ENCODE data around the gene NOTUM. TPM values are rescaled to one million over a fixed set of nuclear protein-coding genes. Genes with fewer than 3 reads are reported as not detected.

Gene NOTUM
- polyA plus RNA-seq (2013, experiment 1 of 2) = 0.33 TPM
- 0.30 TPM for polyA plus RNA-seq (2013, experiment 2 of 2)

GRCh38 chr17:81961087-81961511 is at the start of gene NOTUM:
TSS of gene NOTUM (minus strand) at chr17:81961187. CDS start at chr17:81960909, 278 bp downstream.
- peak within 1 kb of the TSS; percentile 95 for H2AK5ac ChIP-seq (ENCODE audit: low read depth, low read length)
- H3K23ac ChIP-seq (ENCODE audit: low read depth, low read length, poor library complexity) = peak within 1 kb of the TSS; percentile 98
- H4K91ac ChIP-seq (ENCODE audit: low read depth, low read length, poor library complexity) = no peak within 1 kb of the TSS
- no peaks in the 10 kb centered on the region for H3K9me3 ChIP-seq (replicated peaks in 1 of 2; ENCODE audit: control insufficient read depth in 2 of 2, insufficient read depth in 1 of 2, low read depth in 1 of 2, low read length in 2 of 2)
- peak within 1 kb of the TSS; percentile 80 for H3K4me2 ChIP-seq (ENCODE audit: insufficient read depth, low read length, poor library complexity, severe bottlenecking)
- H2BK120ac ChIP-seq (ENCODE audit: low read depth, low read length) = no peak within 1 kb of the TSS
- no peak within 1 kb of the TSS for H3K27ac ChIP-seq (replicated peaks; ENCODE audit: low read length)
- no CpG with 5 or more reads among the region's 65 CpGs for WGBS, 2 donors (ENCODE audit: extremely low coverage in 2 of 2, insufficient read length in 2 of 2, insufficient replicate concordance in 1 of 2)
- H4K8ac ChIP-seq (ENCODE audit: low read depth, low read length) = no peak within 1 kb of the TSS
- H3K4ac ChIP-seq (ENCODE audit: low read length) = no peak within 1 kb of the TSS
- H2BK12ac ChIP-seq (ENCODE audit: low read length) = peak within 1 kb of the TSS; percentile 94
- peak within 1 kb of the TSS; percentile 88 for H2AFZ ChIP-seq (ENCODE audit: low read length)
- peak within 1 kb of the TSS; percentile 39 for H2BK5ac ChIP-seq (ENCODE audit: low read length)
- peaks cover 1% of the 10 kb centered on the region for H3K79me1 ChIP-seq (ENCODE audit: low read depth, low read length)
- H3K27me3 ChIP-seq (ENCODE audit: control insufficient read depth in 3 of 3, insufficient read depth in 3 of 3, low read depth in 1 of 3, low read length in 3 of 3) = peaks cover 31 to 87% (median 68%) of the 10 kb centered on the region in 3 experiments
- peak within 1 kb of the TSS; percentile 98 for H2BK15ac ChIP-seq (ENCODE audit: low read length)
- peaks cover 2 to 14% of the 10 kb centered on the region in 2 donors for H3K4me1 ChIP-seq (ENCODE audit: control insufficient read depth in 2 of 2, insufficient read depth in 1 of 2, low read depth in 1 of 2, low read length in 2 of 2)
- DNase-seq (ENCODE audit: low spot score) = no peak
- H3K4me3 ChIP-seq (ENCODE audit: low read length in 2 of 2) = peak within 1 kb of the TSS in 1 of 2 donors; percentile 65
- peak within 1 kb of the TSS; percentile 90 for H3K18ac ChIP-seq (ENCODE audit: low read length)
- H3K36me3 ChIP-seq (replicated peaks in 1 of 2; ENCODE audit: control insufficient read depth in 2 of 2, insufficient read depth in 2 of 2, low read length in 2 of 2) = no peaks in the 10 kb centered on the region
- H3K9ac ChIP-seq (ENCODE audit: low read depth, low read length, poor library complexity) = no peak within 1 kb of the TSS
- peak within 1 kb of the TSS; percentile 82 for H3K14ac ChIP-seq (ENCODE audit: low read length)

DNA sequence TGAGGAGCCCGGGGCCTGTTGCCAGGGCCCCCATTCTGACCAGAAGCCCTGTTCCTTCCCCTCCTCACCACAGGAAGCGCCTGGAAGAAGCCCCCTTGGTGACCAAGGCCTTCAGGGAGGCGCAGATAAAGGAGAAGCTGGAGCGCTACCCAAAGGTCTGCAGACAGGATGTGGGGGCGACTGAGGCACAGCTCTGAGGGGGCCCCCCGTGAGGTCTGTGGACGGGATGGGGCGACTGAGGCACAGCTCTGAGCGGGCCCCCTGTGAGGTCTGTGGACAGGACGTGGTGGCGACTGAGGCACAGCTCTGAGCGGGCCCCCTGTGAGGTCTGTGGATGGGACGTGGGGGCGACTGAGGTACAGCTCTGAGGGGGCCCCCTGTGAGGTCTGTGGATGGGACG is 48.4 kb upstream of the NOTUM start:
- Histone ChIP-seq H3K14ac (ENCODE audit: low read length) (no peak overlapping the region), H3K4ac (ENCODE audit: low read length) (no peak overlapping the region), H2BK5ac (ENCODE audit: low read length) (no peak overlapping the region), H2AFZ (ENCODE audit: low read length) (no peak overlapping the region), H3K79me1 (ENCODE audit: low read depth, low read length) (peaks cover 4% of the 10 kb centered on the region), H2AK5ac (ENCODE audit: low read depth, low read length) (no peak overlapping the region), H3K9me3 (replicated peaks in 1 of 2; ENCODE audit: control insufficient read depth in 2 of 2, insufficient read depth in 1 of 2, low read depth in 1 of 2, low read length in 2 of 2) (no peaks in the 10 kb centered on the region), H3K23ac (ENCODE audit: low read depth, low read length, poor library complexity) (peak overlapping the region; percentile 65), H2BK12ac (ENCODE audit: low read length) (no peak overlapping the region), H2BK120ac (ENCODE audit: low read depth, low read length) (no peak overlapping the region), H3K27ac (replicated peaks; ENCODE audit: low read length) (no peak overlapping the region), H3K27me3 (ENCODE audit: control insufficient read depth in 3 of 3, insufficient read depth in 3 of 3, low read depth in 1 of 3, low read length in 3 of 3) (no peaks in the 10 kb centered on the region), H3K9ac (ENCODE audit: low read depth, low read length, poor library complexity) (no peak overlapping the region), H3K18ac (ENCODE audit: low read length) (no peak overlapping the region), H3K4me2 (ENCODE audit: insufficient read depth, low read length, poor library complexity, severe bottlenecking) (no peak overlapping the region), H3K4me3 (ENCODE audit: low read length in 2 of 2) (no peak overlapping the region), H4K8ac (ENCODE audit: low read depth, low read length) (no peak overlapping the region), H4K91ac (ENCODE audit: low read depth, low read length, poor library complexity) (no peak overlapping the region), H2BK15ac (ENCODE audit: low read length) (no peak overlapping the region), H3K36me3 (replicated peaks in 1 of 2; ENCODE audit: control insufficient read depth in 2 of 2, insufficient read depth in 2 of 2, low read length in 2 of 2) (peaks cover 0 to 4% of the 10 kb centered on the region in 2 donors), H3K4me1 (ENCODE audit: control insufficient read depth in 2 of 2, insufficient read depth in 1 of 2, low read depth in 1 of 2, low read length in 2 of 2) (peaks cover 0 to 12% of the 10 kb centered on the region in 2 donors)
- DNase-seq (ENCODE audit: low spot score) = no peak
- no CpG with 5 or more reads among the region's 15 CpGs for WGBS, 2 donors (ENCODE audit: extremely low coverage in 2 of 2, insufficient read length in 2 of 2, insufficient replicate concordance in 1 of 2)

- Histone ChIP-seq H3K27me3 (ENCODE audit: control insufficient read depth in 3 of 3, insufficient read depth in 3 of 3, low read depth in 1 of 3, low read length in 3 of 3) (no peaks in the 10 kb centered on the region), H3K9ac (ENCODE audit: low read depth, low read length, poor library complexity) (peak overlapping the region; percentile 21), H3K27ac (replicated peaks; ENCODE audit: low read length) (no peak overlapping the region), H3K9me3 (replicated peaks in 1 of 2; ENCODE audit: control insufficient read depth in 2 of 2, insufficient read depth in 1 of 2, low read depth in 1 of 2, low read length in 2 of 2) (no peaks in the 10 kb centered on the region), H3K4ac (ENCODE audit: low read length) (no peak overlapping the region), H3K4me1 (ENCODE audit: control insufficient read depth in 2 of 2, insufficient read depth in 1 of 2, low read depth in 1 of 2, low read length in 2 of 2) (peaks cover 0 to 13% of the 10 kb centered on the region in 2 donors), H3K14ac (ENCODE audit: low read length) (no peak overlapping the region), H3K4me2 (ENCODE audit: insufficient read depth, low read length, poor library complexity, severe bottlenecking) (no peak overlapping the region), H4K91ac (ENCODE audit: low read depth, low read length, poor library complexity) (no peak overlapping the region), H2BK12ac (ENCODE audit: low read length) (no peak overlapping the region), H3K79me1 (ENCODE audit: low read depth, low read length) (peaks cover 4% of the 10 kb centered on the region), H3K18ac (ENCODE audit: low read length) (no peak overlapping the region), H3K23ac (ENCODE audit: low read depth, low read length, poor library complexity) (peak overlapping the region; percentile 65), H2BK15ac (ENCODE audit: low read length) (no peak overlapping the region), H2AK5ac (ENCODE audit: low read depth, low read length) (no peak overlapping the region), H3K4me3 (ENCODE audit: low read length in 2 of 2) (no peak overlapping the region), H2BK5ac (ENCODE audit: low read length) (peak overlapping the region; percentile 39), H3K36me3 (replicated peaks in 1 of 2; ENCODE audit: control insufficient read depth in 2 of 2, insufficient read depth in 2 of 2, low read length in 2 of 2) (peaks cover 0 to 4% of the 10 kb centered on the region in 2 donors), H4K8ac (ENCODE audit: low read depth, low read length) (no peak overlapping the region), H2BK120ac (ENCODE audit: low read depth, low read length) (no peak overlapping the region), H2AFZ (ENCODE audit: low read length) (no peak overlapping the region)
- no CpG with 5 or more reads among the region's 28 CpGs for WGBS, 2 donors (ENCODE audit: extremely low coverage in 2 of 2, insufficient read length in 2 of 2, insufficient replicate concordance in 1 of 2)
- no peak for DNase-seq (ENCODE audit: low spot score)
These were observed 48.0 kb upstream of the NOTUM start for GRCh38 chr17:82008941-82009405.

- Histone ChIP-seq H2BK15ac (ENCODE audit: low read length) (no peak overlapping the region), H3K36me3 (replicated peaks in 1 of 2; ENCODE audit: control insufficient read depth in 2 of 2, insufficient read depth in 2 of 2, low read length in 2 of 2) (peaks cover 0 to 4% of the 10 kb centered on the region in 2 donors), H3K4me1 (ENCODE audit: control insufficient read depth in 2 of 2, insufficient read depth in 1 of 2, low read depth in 1 of 2, low read length in 2 of 2) (peaks cover 2 to 19% of the 10 kb centered on the region in 2 donors), H3K4me2 (ENCODE audit: insufficient read depth, low read length, poor library complexity, severe bottlenecking) (no peak overlapping the region), H3K14ac (ENCODE audit: low read length) (no peak overlapping the region), H3K18ac (ENCODE audit: low read length) (no peak overlapping the region), H4K91ac (ENCODE audit: low read depth, low read length, poor library complexity) (no peak overlapping the region), H3K9me3 (replicated peaks in 1 of 2; ENCODE audit: control insufficient read depth in 2 of 2, insufficient read depth in 1 of 2, low read depth in 1 of 2, low read length in 2 of 2) (no peaks in the 10 kb centered on the region), H3K23ac (ENCODE audit: low read depth, low read length, poor library complexity) (peak overlapping the region; percentile 73), H3K27me3 (ENCODE audit: control insufficient read depth in 3 of 3, insufficient read depth in 3 of 3, low read depth in 1 of 3, low read length in 3 of 3) (no peaks in the 10 kb centered on the region), H3K27ac (replicated peaks; ENCODE audit: low read length) (no peak overlapping the region), H2BK5ac (ENCODE audit: low read length) (peak overlapping the region; percentile 39), H2BK12ac (ENCODE audit: low read length) (no peak overlapping the region), H3K9ac (ENCODE audit: low read depth, low read length, poor library complexity) (peak overlapping the region; percentile 81), H3K4ac (ENCODE audit: low read length) (peak overlapping the region; percentile 66), H2AFZ (ENCODE audit: low read length) (no peak overlapping the region), H4K8ac (ENCODE audit: low read depth, low read length) (no peak overlapping the region), H3K4me3 (ENCODE audit: low read length in 2 of 2) (no peak overlapping the region), H2AK5ac (ENCODE audit: low read depth, low read length) (peak overlapping the region; percentile 46), H3K79me1 (ENCODE audit: low read depth, low read length) (peaks cover 7% of the 10 kb centered on the region), H2BK120ac (ENCODE audit: low read depth, low read length) (no peak overlapping the region)
- no CpG with 5 or more reads among the region's 26 CpGs for WGBS, 2 donors (ENCODE audit: extremely low coverage in 2 of 2, insufficient read length in 2 of 2, insufficient replicate concordance in 1 of 2)
- DNase-seq (ENCODE audit: low spot score) = no peak
These were observed 47.4 kb upstream of the NOTUM start for GRCh38 chr17:82008258-82008940.
